Brain pericyte (primary cell): ENCODE data around the gene ITGAD.

ENCODE experiments used
- DNase-seq: peaks from one replicate; pipeline ENCODE4 v3.0.0-alpha.2; 2012; ENCODE audit warnings: low read depth, low spot score

ITGAD gene

DNA sequence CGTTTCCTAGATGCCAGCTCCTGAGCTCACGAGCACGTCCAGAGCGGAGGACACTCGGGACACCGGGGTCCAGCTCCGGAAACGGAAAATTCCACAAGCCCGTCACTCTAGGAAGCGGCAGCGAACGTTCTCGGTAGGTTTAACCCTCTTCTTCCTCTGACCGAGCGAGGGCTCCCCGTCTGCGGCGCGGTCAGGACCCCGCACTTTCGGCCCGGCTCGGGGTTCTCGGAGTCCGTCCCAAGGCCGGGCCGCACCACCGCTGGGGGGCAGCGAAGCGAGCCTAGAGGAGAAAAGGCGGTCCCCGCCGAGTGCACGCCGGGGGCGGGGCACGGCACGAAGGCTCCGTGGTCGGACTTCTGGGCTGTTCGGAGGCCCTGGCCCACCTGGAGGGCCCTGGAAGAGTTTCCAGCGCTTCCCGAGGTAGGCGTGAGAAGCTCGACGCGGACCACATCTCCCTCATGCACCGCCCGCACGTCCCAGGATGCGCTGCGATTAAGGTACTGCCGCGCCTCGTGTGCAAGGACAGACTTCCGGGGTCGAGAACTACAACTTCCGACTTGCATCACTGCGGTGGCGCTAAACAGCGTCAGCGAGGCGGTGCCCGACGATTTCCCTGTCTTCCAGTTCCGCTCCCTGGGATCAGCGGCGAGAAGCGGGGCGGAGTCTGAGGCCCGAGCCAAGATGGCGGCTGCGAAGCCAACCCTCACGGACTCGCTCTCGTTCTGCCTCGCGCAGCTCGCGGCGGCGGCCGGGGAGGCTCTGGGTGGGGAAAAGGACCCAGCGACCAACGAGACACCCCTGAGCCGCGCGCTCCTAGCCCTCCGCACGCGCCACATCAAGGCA is 65.9 kb downstream of the ITGAD start, which contains the start of gene ARMC5:
TSS of gene ARMC5 (plus strand) at position 658 of the 843 bp plus-strand sequence. CDS start at position 682, 24 bp downstream.
- DNase-seq, result peak; percentile 94

DNA sequence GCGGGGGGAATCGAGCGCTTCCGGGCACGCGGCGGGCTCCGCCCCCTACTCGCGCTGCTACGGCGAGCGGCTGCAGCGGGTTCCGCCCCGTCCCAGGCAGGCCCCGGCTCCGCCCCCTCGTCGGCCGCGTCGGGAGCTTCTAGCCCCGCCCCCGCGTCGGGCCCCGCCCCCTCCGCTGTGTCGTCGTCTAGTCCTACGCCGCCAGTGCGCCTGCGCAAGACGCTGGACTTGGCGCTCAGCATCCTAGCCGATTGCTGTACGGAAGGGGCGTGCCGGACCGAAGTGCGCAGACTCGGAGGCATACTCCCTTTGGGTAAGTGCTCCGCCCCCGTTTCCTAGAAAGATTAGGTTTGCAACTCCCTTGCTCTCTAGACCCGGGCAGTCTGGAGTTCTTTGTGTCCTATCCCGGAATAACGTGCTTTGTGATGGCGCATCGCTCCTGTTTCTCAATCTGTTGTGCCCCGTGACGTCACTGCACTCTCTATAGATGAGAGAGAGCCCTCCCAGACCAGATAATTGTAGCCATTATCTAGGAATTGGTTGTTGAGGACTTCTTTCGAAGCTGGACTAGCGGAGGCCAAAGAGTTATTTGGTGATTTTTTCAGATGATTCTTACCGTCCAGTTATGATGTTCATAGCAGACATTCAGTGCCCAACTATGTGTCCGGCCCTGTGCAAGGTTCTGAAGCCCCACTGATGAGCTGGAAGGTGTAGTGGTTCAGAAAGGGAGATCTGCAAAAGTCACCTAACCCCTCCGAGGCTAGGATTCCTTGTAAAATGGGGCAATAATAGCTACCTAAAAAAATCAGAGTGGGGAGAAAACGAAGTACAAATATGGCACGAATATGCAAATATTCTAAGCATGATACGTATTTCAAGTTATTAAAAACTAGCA is 66.8 kb downstream of the ITGAD start:
- DNase-seq, result peak; percentile 95

DNA sequence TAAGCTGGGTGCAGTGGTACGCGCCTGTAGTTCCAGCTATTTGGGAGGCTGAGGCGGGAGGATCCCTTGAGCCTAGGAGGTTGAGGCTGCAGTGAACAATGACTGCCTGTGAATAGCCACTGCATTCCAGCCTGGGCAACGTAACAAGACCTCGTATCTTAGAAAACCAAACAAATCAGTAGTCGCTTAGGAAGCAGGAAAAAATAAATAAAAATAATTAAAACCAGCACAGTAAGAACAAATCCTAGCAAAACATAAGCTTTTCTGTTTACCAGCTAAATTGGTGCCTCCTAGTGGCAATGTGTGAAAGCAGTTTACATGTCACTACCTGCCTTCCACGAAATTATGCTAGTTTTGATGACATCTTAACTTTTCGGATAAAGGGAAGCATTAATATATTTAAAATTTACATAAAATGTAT is 67.5 kb downstream of the ITGAD start:
- no peak for DNase-seq

DNA sequence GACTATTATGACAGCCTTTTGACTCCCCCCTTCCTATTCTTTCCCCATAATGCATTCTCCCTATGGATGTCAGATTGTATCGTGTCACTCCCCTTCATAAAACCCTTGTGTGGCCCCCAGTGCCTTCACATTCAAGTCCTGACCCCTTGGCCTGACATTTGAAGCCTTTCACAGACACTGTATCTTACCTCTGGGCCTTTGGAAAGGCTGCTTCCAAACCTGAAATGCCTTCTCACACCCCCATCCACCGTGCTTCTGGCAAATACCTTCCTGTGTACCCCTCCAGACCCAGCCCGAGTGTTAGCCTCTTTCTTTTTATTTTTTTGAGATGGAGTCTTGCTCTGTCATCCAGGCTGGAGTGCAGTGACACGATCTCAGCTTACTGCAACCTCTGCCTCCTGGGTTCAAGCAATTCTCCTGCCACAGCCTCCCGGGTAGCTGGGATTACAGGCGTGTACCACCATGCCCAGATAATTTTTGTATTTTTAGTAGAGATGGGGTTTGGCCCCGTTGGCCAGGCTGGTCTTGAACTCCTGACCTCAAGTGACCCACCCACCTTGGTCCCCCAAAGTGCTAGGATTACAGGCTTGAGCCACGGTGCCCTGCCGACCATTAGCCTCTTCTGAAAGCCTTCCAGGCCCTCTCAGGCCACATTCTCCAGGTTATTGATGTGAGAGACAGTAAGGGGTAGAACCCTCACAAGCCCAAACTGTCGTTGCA is 68.2 kb downstream of the ITGAD start:
- DNase-seq, result no peak

DNA sequence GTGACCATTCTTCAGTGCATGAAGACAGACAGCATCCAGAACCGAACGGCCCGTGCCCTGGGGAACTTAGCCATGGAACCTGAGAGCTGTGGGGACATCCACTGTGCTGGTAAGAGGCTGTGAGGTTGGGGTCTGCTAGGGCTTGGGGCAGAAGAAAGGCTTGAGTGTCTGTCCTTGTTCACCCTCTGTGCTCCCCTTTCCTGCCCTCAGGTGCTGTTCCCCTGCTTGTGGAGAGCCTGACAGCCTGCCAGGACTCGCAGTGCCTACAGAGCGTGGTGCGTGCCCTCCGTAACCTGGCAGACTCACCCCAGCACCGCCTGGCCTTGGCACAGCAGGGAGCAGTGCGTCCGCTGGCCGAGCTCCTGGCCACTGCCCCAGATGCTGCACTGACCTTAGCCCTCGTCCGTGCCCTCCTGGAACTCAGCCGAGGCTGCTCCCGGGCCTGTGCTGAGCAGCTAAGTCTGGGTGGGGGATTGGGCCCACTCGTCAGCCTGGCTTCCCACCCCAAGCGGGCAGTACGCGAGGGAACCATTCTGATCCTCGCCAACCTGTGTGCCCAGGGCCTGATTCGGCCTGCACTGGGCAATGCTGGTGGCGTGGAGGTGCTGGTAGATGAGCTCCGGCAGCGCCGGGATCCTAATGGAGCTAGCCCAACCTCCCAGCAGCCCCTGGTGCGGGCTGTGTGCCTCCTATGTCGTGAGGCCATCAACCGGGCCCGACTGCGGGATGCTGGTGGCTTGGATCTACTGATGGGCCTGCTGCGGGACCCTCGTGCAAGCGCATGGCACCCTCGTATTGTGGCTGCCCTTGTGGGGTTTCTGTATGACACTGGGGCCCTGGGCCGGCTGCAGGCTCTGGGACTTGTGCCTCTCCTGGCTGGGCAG is 69.0 kb downstream of the ITGAD start:
- DNase-seq, result no peak

DNA sequence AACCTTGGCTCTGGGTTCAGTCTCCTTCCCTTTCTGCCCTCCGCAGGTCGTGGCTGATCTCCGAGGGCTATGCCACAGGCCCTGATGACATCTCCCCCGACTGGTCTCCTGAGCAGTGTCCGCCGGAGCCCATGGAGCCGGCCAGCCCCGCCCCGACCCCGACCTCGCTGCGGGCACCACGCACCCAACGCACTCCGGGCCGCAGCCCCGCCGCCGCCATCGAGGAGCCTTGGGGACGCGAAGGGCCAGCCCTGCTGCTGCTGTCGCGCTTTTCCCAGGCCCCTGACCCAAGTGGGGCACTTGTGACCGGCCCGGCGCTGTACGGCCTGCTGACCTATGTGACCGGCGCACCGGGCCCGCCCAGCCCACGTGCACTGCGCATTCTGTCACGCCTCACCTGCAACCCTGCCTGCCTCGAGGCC is 71.2 kb downstream of the ITGAD start:
- DNase-seq, result no peak

DNA sequence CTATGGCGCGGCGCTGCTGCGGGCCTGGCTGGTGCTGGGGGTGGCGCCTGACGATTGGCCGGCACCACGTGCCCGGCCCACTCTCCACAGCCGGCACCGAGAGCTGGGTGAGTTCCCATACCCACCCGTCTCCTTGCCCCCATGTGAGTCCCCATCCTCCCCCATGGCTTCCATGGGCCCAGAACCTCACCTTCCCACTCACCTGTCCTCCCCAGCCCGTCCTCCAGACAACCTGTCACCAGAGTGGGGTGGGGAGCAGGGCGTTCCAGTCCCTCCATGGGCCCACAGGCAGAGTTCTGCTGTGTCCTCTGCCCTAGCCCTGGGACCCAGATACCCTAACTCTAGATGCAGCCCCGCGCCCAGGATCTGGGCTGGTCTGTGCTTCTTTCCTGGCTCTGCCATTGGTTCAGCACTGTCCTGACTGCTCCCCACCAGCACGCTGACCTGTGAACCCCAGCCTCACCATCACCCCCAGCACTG is 71.7 kb downstream of the ITGAD start:
- DNase-seq, result no peak

DNA sequence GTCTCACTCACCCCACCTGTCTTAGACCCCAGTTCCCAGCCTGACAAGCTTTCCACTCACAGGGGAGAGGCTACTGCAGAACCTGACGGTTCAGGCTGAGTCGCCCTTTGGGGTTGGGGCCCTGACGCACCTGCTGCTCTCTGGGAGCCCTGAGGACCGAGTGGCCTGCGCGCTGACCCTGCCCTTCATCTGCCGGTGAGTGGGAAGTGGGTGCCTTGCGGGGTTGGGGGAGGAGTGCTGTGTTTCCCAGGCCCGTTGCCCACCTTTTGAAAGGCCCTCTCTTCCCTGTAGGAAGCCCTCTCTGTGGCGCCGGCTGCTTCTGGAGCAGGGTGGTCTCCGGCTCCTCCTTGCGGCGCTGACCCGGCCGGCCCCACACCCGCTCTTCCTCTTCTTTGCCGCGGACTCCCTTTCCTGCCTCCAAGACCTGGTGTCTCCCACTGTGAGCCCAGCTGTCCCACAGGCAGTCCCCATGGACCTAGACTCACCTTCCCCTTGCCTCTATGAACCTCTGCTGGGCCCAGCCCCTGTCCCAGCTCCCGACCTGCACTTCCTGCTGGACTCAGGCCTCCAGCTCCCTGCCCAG is 72.7 kb downstream of the ITGAD start:
- no peak for DNase-seq

DNA sequence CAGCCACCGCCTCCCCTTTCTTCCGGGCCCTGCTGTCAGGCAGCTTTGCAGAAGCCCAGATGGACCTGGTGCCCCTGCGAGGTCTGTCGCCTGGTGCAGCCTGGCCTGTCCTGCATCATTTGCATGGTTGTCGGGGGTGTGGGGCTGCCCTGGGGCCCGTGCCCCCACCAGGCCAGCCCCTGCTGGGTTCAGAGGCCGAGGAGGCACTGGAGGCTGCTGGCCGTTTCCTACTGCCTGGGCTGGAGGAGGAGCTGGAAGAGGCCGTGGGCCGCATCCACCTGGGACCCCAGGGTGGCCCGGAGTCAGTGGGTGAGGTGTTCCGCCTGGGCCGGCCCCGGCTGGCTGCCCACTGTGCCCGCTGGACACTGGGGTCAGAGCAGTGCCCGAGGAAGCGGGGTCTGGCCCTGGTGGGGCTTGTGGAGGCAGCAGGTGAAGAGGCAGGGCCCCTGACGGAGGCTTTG is 73.3 kb downstream of the ITGAD start:
- DNase-seq, result no peak

DNA sequence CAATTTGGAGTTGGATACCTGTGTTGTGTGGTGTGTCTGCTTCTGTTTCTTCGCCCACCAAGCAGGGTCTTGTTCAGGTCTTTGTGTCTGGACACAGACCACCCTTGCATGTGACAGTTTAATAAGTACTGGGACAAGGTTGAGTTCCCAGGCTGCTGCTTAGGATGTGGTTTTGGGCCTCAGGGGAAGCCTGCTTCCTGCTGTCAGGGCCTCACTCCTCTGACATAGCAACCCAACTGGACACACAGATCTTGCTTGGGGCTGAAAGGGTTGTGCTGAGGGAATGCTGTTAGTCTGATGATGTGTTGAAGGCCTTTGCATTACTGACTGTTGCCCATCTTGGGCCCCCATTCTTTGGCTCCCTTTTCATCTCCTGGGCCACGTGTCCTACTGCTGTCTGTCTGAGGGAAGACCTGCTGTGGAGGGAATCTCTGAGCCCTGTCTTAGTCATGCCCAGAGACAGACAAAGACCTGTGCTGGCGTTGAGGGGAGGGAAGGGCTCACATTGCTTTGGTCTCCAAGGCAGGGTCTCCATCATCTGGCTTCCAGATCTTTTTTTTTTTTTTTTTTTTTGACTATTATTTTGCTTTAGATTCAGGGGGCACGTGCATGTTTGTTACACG is 74.1 kb downstream of the ITGAD start:
- DNase-seq, result no peak

DNA sequence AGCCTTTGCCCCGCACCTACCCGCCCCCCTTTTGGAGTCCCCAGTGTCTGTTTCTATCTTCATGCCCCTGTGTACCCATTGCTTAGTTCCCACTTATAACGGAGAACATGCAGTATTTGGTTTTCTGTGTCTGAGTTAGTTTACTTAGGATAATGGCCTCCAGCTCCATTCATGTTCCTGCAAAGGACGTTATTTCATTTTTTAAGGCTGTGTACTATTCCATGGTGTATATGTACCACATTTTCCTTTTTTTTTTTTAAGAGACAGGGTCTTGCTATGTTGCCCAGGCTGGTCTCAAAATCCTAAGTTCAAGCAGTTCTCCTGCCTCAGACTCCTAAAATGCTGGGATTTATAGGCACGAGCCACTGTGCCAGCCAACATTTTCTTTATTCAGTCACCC is 74.7 kb downstream of the ITGAD start:
- no peak for DNase-seq

DNA sequence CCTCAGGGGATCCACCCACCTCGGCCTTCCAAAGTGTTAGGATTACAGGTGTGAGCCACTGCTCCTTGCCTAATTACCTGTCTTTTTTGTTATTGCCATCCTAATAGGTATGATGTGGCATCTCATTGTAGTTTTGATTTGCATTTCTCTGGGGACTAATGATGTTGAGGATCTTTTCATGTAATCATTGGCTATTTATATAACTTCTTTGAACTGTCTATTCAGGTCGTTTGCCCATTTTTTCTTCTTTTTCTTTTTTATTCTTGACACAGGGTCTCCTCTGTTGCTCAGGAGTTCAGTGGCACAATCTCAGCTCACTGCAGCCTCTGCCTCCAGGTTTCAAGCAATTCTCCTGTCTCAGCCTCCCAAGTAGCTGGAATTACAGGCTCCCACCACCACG is 77.5 kb downstream of the ITGAD start:
- no peak for DNase-seq

DNA sequence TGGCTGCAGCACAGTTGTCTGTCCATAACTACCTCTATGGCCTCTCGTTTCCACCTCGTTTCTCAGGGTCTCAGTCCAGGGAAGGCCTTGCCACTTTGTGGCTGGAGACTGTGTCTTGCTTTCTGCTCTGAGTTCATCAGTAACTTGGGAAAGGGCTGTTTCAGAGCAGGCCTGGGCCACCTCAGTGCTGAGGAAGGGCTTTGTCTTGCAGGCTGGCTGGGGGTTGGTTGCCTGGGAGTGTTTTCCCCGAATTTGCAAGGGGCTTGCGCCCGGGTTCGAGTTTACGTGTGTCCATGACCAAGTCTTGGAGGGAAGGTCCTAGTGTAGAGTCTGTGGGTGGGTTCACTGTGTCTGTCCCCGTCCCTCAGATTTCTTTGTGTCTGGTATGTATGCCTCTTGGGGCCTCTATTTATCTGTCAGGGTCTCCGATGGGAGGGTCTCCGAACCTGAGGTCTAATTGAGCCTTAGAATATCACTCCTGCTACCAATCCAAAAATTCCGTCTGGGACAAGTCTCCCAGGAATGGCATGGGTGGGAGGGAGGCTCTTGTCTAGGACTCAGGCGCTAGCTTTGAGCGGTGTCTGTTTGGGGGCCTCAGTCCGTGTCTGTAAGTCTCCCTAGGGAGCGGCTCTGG is 78.2 kb downstream of the ITGAD start:
- DNase-seq, result no peak

DNA sequence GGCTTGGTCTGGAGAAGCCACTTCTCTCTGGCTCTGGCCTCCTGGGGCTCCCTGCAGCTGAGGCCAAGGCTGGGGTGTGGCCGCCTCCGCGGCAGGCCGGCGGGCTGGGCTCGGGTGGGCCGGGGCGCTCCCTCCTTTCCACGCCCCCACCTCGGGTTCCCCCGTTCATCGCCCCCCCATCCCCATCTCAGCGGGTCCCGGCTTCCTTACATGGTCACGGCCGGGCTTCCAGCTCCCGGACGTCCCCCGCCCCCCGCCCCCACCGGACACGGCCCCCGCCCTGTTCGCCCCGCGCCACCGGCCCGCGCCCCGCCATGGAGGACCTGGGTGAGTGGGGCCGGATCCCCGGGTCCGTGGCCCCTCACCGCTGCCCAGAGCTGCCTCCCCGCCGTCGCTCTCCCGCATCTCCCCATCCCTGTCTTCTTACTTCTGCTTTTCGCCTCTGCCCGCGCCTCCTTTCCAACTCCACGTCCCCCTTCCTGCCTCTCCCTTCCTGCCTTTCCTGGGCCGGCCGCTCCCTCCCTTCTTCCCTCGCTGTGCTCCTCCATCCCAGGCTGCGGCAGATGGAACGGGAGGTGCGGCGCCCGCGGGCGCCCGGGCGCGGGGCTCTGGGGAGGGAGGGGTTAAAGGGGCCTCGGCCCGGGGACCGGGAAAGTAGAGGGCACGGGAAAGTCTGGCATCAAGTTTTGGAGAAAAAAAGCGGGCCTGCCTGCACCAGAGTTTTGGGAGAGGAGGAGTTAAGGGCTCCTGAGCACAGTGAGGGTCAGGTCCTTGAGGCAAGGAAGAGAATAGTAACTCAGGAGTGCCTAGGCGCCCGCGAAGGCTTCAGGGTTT is 79.0 kb downstream of the ITGAD start, which contains the start of gene TGFB1I1:
TSS of gene TGFB1I1 (plus strand) at position 278 of the 834 bp plus-strand sequence. CDS start at position 315, 37 bp downstream.
- DNase-seq, result no peak

DNA sequence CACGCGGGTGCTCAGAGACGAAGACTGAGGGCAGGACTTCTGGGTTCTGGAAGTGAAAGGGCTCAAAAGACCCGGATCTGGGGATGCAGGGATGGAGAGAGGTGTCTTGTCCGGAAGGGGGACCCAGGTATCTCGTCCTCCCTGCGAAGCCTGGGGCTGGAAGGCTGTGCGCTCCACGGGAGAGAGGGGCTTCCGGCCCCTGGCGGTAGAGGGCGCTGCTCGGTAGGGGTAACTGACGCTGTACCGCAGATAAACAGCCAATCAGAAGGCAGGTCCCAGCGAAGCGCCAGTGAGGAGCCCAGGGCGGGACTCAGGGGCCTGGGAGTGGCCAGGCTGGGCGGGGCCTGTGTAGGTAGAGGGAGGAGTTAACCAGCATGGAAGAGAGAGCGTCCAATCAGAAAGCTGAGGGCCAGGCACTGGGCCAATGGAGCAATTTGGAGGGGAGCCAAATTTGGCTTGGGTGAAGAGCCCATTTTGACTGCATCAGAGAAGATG is 79.6 kb downstream of the ITGAD start:
- peak; percentile 71 for DNase-seq

DNA sequence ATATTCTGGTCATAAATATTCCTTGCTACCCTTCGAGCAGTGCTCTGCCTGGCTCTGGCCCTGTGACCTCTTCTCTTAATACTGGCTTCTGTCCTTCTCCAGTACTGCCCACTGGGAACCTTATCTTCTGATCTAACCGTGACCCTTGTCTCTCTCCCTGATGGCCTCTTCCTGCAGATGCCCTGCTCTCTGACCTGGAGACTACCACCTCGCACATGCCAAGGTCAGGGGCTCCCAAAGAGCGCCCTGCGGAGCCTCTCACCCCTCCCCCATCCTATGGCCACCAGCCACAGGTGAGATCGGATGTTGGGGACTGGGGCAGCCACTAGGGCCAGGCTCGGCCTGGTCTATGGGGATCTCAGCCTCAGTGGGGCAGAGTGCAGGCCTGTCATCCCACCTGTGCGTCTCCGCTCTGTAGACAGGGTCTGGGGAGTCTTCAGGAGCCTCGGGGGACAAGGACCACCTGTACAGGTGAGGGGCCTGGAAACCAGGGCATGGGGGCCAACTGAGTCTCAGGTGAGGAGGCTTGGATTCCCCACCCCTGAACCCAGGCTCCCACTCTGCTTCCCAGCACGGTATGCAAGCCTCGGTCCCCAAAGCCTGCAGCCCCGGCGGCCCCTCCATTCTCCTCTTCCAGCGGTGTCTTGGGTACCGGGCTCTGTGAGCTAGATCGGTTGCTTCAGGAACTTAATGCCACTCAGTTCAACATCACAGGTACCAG is 80.3 kb downstream of the ITGAD start:
- no peak for DNase-seq

DNA sequence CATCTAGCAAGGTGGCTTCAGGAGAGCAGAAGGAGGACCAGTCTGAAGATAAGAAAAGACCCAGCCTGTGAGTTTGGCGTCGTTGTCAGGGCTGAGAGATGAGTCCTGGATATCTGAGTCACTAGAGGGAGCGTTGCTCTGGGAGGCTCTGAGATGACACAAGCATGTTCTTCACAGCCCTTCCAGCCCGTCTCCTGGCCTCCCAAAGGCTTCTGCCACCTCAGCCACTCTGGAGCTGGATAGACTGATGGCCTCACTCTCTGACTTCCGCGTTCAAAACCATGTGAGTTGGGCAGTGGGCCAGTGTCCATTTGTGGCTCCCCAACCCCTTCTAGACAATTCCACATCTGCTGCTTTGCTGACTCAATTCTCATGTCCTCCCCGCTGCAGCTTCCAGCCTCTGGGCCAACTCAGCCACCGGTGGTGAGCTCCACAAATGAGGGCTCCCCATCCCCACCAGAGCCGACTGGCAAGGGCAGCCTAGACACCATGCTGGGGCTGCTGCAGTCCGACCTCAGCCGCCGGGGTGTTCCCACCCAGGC is 81.1 kb downstream of the ITGAD start:
- DNase-seq, result no peak
